ENCODE results near the gene AHNAK.
"Not testable (repeated sequence)": the region's sequence is repeated elsewhere in the genome, so short reads cannot be mapped to it uniquely, and the experiment has no call there.

AHNAK gene

GRCh38 chr11:62504158-62504973 is 42.2 kb downstream of the AHNAK start:
- in situ Hi-C loops (cut with MboI; ENCODE audit: low pct_unique_long_range_greater_than_20kb, low sequenced_read_pairs), result no loop called here
- DNase-seq, result no peak

- in situ Hi-C loops (cut with MboI; ENCODE audit: low pct_unique_long_range_greater_than_20kb, low sequenced_read_pairs), result no loop called here
- DNase-seq, result peak; percentile 18
These were observed 44.4 kb downstream of the AHNAK start for GRCh38 chr11:62502030-62502730.

- no peak for DNase-seq
- in situ Hi-C loops (cut with MboI; ENCODE audit: low pct_unique_long_range_greater_than_20kb, low sequenced_read_pairs), result no loop called here
These were observed 45.1 kb downstream of the AHNAK start for GRCh38 chr11:62501432-62501891.

- no peak for DNase-seq
- in situ Hi-C loops (cut with MboI; ENCODE audit: low pct_unique_long_range_greater_than_20kb, low sequenced_read_pairs), result no loop called here
These were observed 46.0 kb downstream of the AHNAK start for GRCh38 chr11:62500650-62501030.

- DNase-seq, result no peak
- in situ Hi-C loops (cut with MboI; ENCODE audit: low pct_unique_long_range_greater_than_20kb, low sequenced_read_pairs), result no loop called here
These were observed 46.5 kb downstream of the AHNAK start for GRCh38 chr11:62499944-62500649.

GRCh38 chr11:62499311-62499943 is 47.2 kb downstream of the AHNAK start:
- peak; percentile 65 for DNase-seq
- in situ Hi-C loops (cut with MboI; ENCODE audit: low pct_unique_long_range_greater_than_20kb, low sequenced_read_pairs), result not testable (repeated sequence)

- in situ Hi-C loops (cut with MboI; ENCODE audit: low pct_unique_long_range_greater_than_20kb, low sequenced_read_pairs), result no loop called here
- no peak for DNase-seq
These were observed 47.9 kb downstream of the AHNAK start for GRCh38 chr11:62498492-62499286.

GRCh38 chr11:62498031-62498430 is 48.6 kb downstream of the AHNAK start:
- DNase-seq, result no peak
- in situ Hi-C loops (cut with MboI; ENCODE audit: low pct_unique_long_range_greater_than_20kb, low sequenced_read_pairs), result no loop called here

GRCh38 chr11:62497132-62497801 is 49.3 kb downstream of the AHNAK start:
- in situ Hi-C loops (cut with MboI; ENCODE audit: low pct_unique_long_range_greater_than_20kb, low sequenced_read_pairs), result no loop called here
- DNase-seq, result peak; percentile 55

- in situ Hi-C loops (cut with MboI; ENCODE audit: low pct_unique_long_range_greater_than_20kb, low sequenced_read_pairs), result no loop called here
- no peak for DNase-seq
These were observed 49.9 kb downstream of the AHNAK start for GRCh38 chr11:62496676-62497075.

GRCh38 chr11:62494246-62494645 is 52.4 kb downstream of the AHNAK start:
- in situ Hi-C loops (cut with MboI; ENCODE audit: low pct_unique_long_range_greater_than_20kb, low sequenced_read_pairs), result no loop called here
- DNase-seq, result no peak

- in situ Hi-C loops (cut with MboI; ENCODE audit: low pct_unique_long_range_greater_than_20kb, low sequenced_read_pairs), result no loop called here
- DNase-seq, result no peak
These were observed 52.8 kb downstream of the AHNAK start for GRCh38 chr11:62493801-62494200.

- no peak for DNase-seq
These were observed 54.0 kb downstream of the AHNAK start for GRCh38 chr11:62492586-62492985.

GRCh38 chr11:62491571-62492329 is 54.9 kb downstream of the AHNAK start:
- in situ Hi-C loops (cut with MboI; ENCODE audit: low pct_unique_long_range_greater_than_20kb, low sequenced_read_pairs), result no loop called here
- DNase-seq, result no peak

More at GRCh38 chr11:62492586-62492985, 54.0 kb downstream of the AHNAK start:
- in situ Hi-C loops (cut with MboI; ENCODE audit: low pct_unique_long_range_greater_than_20kb, low sequenced_read_pairs), result no loop called here

GRCh38 chr11:62489204-62489603 is 57.4 kb downstream of the AHNAK start:
- no peak for DNase-seq
- in situ Hi-C loops (cut with MboI; ENCODE audit: low pct_unique_long_range_greater_than_20kb, low sequenced_read_pairs), result no loop called here

- in situ Hi-C loops (cut with MboI; ENCODE audit: low pct_unique_long_range_greater_than_20kb, low sequenced_read_pairs), result no loop called here
- DNase-seq, result no peak
These were observed 58.7 kb downstream of the AHNAK start for GRCh38 chr11:62487738-62488551.

GRCh38 chr11:62487136-62487535 is 59.5 kb downstream of the AHNAK start:
- in situ Hi-C loops (cut with MboI; ENCODE audit: low pct_unique_long_range_greater_than_20kb, low sequenced_read_pairs), result no loop called here

More at GRCh38 chr11:62487136-62487535, 59.5 kb downstream of the AHNAK start:
- no peak for DNase-seq

Measured in KBM-7 (cell line).